ENCODE data around the gene CLDN18.

- TF ChIP-seq EGR1 (IDR thresholded peaks at IDR 0.05), result no peak
- no peak for TF ChIP-seq REST (IDR thresholded peaks at IDR 0.05; ENCODE audit: low read depth)
These were observed 69.0 kb downstream of the CLDN18 start for GRCh38 chr3:138078901-138079344.
